Kidney (tissue), 14 donors: Measurements from ENCODE around the gene NR2F6. TPM values are rescaled to one million over a fixed set of nuclear protein-coding genes. Genes with fewer than 3 reads are reported as not detected.

Experiments
- DNase-seq, 5 donors: peaks; one replicate each; pipeline ENCODE4 v3.0.0-alpha.2; 2013 to 2020
- FAIRE-seq: peaks from 2 replicates; lab custom pipeline; 2012; peaks lifted over from hg19 to GRCh38; lab: Jason Lieb, UNC
- H3K27ac ChIP-seq, 2 donors: one replicate each; pipeline ENCODE4 v1.7.0; 2013; ENCODE audit warnings: low read depth in 2 of 2, low read length in 2 of 2, inconsistent platforms in 1 of 2
- H3K27me3 ChIP-seq: one replicate; pipeline ENCODE4 v1.7.1; 2013; ENCODE audit warnings: low read length, inconsistent platforms; ENCODE audit not compliant: control insufficient read depth, insufficient read depth
- H3K36me3 ChIP-seq, 3 donors: one replicate each; pipeline versions ENCODE4 v1.7.0 to v1.7.1; 2013; ENCODE audit warnings: low read length in 3 of 3, control low read depth in 1 of 3, inconsistent platforms in 1 of 3; ENCODE audit not compliant: insufficient read depth in 3 of 3, control insufficient read depth in 2 of 3
- H3K4me1 ChIP-seq, 3 donors: one replicate each; pipeline versions ENCODE4 v1.7.0 to v1.7.1; 2013; ENCODE audit warnings: low read length in 3 of 3, inconsistent platforms in 1 of 3, low read depth in 1 of 3; ENCODE audit not compliant: control insufficient read depth in 2 of 3, insufficient read depth in 2 of 3
- H3K4me3 ChIP-seq, 3 donors: one replicate each; pipeline versions ENCODE4 v1.7.0 to v1.8.1; 2013; ENCODE audit warnings: low read length in 3 of 3, control low read depth in 1 of 3, inconsistent platforms in 1 of 3
- H3K9ac ChIP-seq, 3 donors: one replicate each; pipeline versions ENCODE4 v1.7.0 to v1.7.1; 2013; ENCODE audit warnings: low read length in 3 of 3, control low read depth in 1 of 3, inconsistent platforms in 1 of 3
- H3K9me3 ChIP-seq, 3 donors: one replicate each; pipeline versions ENCODE4 v1.7.0 to v1.7.1; 2013; ENCODE audit warnings: low read length in 3 of 3, control low read depth in 1 of 3, inconsistent platforms in 1 of 3; ENCODE audit not compliant: control insufficient read depth in 2 of 3, insufficient read depth in 1 of 3
- CTCF ChIP-seq: IDR thresholded peaks from 3 replicates; pipeline ENCODE4 v1.5.1; 2012; ENCODE audit warnings: mild to moderate bottlenecking, moderate library complexity, borderline replicate concordance; ENCODE audit not compliant: insufficient read depth; ENCODE audit errors: extremely low read depth
- intact Hi-C: fragments of 100-400 bp; cut with DNase I; formaldehyde crosslinking; loops from one replicate; pipeline ENCODE4 v1.11.1; 2022
- polyA plus RNA-seq: library from polyadenylated mRNA; stranded (reverse); fragments of 350-450 nt; fragmentation: Illumina TruSeq; extraction: RNeasy Lipid Tissue Mini Kit (QIAGEN cat#74804); gene quantifications from one replicate; pipeline ENCODE4 v1.2.3, GENCODE V29; 2014; ENCODE audit warnings: low read depth, low replicate concordance; ENCODE audit not compliant: insufficient read depth
- total RNA-seq: library from RNA; stranded (reverse); fragmentation: NEBNext Ultra II Directional; extraction: Animal tissue kit (Norgen Biotek cat#: 25700); gene quantifications from one replicate; pipeline ENCODE4 v1.2.1, GENCODE V29; 2021
- donor health status: control.
- donor health status: control.
- donor health status: control.
- donor health status: control.
- donor health status: control.
- donor health status: DM: yes; HTN: yes; CAD: no.
- donor health status: Normal renal cell carcinoma (clear cell type).

NR2F6 gene
- total and polyA plus RNA-seq, 2 donors from 2014 or later: 46.8 to 60.2 TPM

DNA sequence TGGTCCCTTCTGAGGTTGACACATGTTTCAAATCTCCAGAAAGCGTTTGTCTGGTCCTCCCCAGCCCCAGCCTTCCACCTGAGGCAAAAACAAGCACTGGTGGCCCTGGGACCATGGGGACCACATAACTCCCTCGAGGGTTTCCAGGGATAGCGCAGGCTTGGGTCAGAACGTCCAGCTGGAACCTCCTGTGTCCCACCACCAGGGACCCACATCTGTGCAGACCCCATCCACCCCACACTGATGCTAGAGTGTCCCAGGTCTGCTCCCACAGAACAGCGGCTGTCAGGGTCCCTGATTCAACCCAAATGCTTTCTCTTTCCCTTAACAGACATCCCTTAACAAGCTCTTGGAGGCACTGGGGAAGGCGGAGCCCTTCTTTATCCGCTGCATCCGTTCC is 60.1 kb downstream of the NR2F6 start:
- no peak overlapping the region for H3K4me3 ChIP-seq
- DNase-seq (no peak), FAIRE-seq (no peak)
- no peaks in the 10 kb centered on the region for H3K27me3 ChIP-seq
- no peaks in the 10 kb centered on the region for H3K9me3 ChIP-seq
- H3K36me3 ChIP-seq: peaks cover 2 to 13% (median 7%) of the 10 kb centered on the region in 3 donors
- intact Hi-C loops: no loop called here
- H3K27ac ChIP-seq: no peak overlapping the region
- no peaks in the 10 kb centered on the region for H3K4me1 ChIP-seq
- no peak overlapping the region for H3K9ac ChIP-seq
- no peak for TF ChIP-seq CTCF

GRCh38 chr19:17184371-17184841 is 61.3 kb downstream of the NR2F6 start:
- DNase-seq: no peak
- Histone ChIP-seq H3K27ac (no peak overlapping the region), H3K27me3 (no peaks in the 10 kb centered on the region), H3K4me3 (no peak overlapping the region), H3K9me3 (no peaks in the 10 kb centered on the region), H3K4me1 (no peaks in the 10 kb centered on the region), H3K9ac (no peak overlapping the region), H3K36me3 (peaks cover 2 to 10% (median 7%) of the 10 kb centered on the region in 3 donors)
- TF ChIP-seq CTCF: no peak
- intact Hi-C loops: no loop called here
- FAIRE-seq: no peak

- intact Hi-C loops: no loop called here
- H3K27me3 ChIP-seq: no peaks in the 10 kb centered on the region
- no peak overlapping the region for H3K27ac ChIP-seq
- H3K9me3 ChIP-seq: no peaks in the 10 kb centered on the region
- no peak for TF ChIP-seq CTCF
- H3K4me1 ChIP-seq: no peaks in the 10 kb centered on the region
- no peak for DNase-seq
- H3K36me3 ChIP-seq: peaks cover 2 to 8% (median 7%) of the 10 kb centered on the region in 3 donors
- no peak for FAIRE-seq
- H3K9ac ChIP-seq: no peak overlapping the region
- H3K4me3 ChIP-seq: no peak overlapping the region
Measured at GRCh38 chr19:17183858-17184321, 61.8 kb downstream of the NR2F6 start.

DNA sequence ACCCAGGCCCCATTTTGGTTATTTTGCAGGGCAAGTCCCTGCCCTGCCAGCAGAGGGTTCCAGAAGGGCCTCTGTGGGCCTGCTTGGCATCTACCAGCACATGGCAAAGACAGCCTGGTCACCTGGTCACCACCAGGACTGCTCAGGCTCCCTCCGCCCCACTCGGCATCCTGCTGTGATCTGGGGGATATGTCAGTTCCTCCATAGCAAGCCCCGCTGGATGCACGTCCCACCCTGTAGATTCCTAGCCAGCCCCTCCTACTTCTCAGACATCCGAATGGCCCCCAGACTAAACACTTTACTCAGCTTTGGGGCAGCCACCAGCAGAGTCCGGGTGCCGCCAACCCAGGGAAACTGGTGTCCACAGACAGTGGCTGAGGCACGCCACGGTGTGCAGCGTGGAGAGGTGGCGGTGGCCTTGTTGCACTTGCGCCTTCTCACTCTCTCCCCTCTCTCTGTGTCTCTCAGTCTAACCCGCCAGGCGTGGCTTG is 62.4 kb downstream of the NR2F6 start:
- intact Hi-C loops: no loop called here
- Histone ChIP-seq H3K9ac (no peak overlapping the region), H3K4me3 (no peak overlapping the region), H3K36me3 (peaks cover 2 to 8% (median 7%) of the 10 kb centered on the region in 3 donors), H3K4me1 (no peaks in the 10 kb centered on the region), H3K27me3 (no peaks in the 10 kb centered on the region), H3K9me3 (no peaks in the 10 kb centered on the region), H3K27ac (no peak overlapping the region)
- TF ChIP-seq CTCF: no peak
- FAIRE-seq: no peak
- DNase-seq: no peak
